ENCODE results near the gene PRIM2.
"Not testable (repeated sequence)": the region's sequence is repeated elsewhere in the genome, so short reads cannot be mapped to it uniquely, and the experiment has no call there.

Gene PRIM2

DNA sequence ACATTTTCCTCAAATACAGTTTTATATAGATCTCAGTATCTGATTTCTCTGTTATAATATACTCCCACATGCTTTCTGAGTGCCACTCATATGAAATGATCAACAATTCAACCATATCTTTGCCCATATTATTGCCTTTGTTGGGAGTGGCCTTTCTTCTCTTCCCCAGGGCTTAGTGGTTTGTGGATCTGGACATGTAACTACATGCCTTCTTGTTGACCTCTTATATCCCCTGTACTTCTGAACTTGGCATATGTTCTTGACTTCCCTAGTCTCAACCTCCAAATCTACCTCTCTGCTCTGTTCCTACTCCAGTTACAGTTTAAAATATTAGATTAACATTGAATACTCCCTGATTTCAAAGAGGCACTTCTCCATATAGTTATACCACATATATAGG, 34.3 kb upstream of the PRIM2 start:
- TF ChIP-seq, protein P1, sequence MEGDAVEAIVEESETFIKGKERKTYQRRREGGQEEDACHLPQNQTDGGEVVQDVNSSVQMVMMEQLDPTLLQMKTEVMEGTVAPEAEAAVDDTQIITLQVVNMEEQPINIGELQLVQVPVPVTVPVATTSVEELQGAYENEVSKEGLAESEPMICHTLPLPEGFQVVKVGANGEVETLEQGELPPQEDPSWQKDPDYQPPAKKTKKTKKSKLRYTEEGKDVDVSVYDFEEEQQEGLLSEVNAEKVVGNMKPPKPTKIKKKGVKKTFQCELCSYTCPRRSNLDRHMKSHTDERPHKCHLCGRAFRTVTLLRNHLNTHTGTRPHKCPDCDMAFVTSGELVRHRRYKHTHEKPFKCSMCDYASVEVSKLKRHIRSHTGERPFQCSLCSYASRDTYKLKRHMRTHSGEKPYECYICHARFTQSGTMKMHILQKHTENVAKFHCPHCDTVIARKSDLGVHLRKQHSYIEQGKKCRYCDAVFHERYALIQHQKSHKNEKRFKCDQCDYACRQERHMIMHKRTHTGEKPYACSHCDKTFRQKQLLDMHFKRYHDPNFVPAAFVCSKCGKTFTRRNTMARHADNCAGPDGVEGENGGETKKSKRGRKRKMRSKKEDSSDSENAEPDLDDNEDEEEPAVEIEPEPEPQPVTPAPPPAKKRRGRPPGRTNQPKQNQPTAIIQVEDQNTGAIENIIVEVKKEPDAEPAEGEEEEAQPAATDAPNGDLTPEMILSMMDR (IDR thresholded peaks at IDR 0.05; ENCODE audit: borderline replicate concordance, insufficient read depth, low read depth, low read length): no peak
- no peak overlapping the region for H3K4me3 ChIP-seq (ENCODE audit: low read depth, low read length)

DNA sequence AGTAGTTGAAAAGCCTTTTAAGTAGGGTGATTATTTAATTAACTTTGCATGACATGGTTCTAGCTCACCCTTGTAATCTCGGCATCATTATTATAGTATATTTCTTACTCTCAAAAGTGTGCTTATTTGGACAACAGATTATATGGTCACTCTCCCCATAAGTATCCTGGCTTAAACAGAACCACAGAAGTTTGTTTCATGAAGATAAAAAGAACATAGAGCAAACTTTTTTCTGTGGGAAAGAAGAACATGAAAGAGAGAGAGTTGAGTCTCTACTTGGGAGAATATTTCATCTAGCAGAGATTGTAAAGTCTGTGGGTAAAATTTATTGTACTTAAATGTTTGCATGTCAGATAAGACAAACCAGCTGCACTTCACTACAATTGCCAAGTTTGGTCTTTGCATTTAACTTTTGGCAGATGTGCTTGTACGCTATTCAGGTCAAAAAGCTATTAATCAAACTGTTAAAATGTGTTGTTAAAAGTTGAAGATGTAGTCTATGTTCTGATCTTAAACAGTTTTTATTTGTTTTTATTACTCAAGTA, 33.4 kb upstream of the PRIM2 start:
- TF ChIP-seq, protein P1 (IDR thresholded peaks at IDR 0.05; ENCODE audit: borderline replicate concordance, insufficient read depth, low read depth, low read length): no peak
- H3K4me3 ChIP-seq (ENCODE audit: low read depth, low read length): no peak overlapping the region

DNA sequence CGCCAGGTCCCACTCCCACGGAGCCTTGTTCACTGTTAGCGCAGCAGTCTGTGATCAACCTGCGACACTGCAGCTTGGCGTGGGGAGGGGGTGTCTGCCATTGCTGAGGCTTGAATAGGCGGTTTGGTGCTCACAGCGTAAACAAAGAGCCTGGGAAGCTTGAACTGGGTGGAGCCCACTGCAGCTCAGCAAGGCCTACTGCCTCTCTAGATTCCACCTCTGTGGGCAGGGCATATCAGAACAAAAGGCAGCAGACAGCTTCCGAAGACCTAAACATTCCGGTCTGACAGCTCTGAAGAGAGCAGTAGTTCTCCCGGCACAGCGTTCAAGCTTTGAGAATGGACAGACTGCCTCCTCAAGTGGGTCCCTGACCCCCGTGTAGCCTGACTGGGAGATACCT, 29.3 kb upstream of the PRIM2 start:
- not testable (repeated sequence) for H3K4me3 ChIP-seq (ENCODE audit: low read depth, low read length)

DNA sequence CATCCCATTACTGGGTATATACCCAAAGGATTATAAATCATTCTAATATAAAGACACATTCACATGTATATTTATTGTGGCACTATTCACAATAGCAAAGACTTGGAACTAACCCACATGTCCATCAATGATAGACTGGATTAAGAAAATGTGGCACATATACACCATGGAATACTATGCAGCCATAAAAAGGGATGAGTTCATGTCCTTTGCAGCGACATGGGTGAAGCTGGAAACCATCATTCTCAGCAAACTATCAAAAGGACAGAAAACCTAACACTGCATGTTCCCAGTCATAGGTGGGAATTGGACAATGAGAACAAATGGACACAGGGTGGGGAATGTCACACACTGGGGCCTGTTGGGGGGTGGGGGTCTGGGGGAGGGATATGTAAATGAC, 24.0 kb upstream of the PRIM2 start:
- H3K4me3 ChIP-seq (ENCODE audit: low read depth, low read length): not testable (repeated sequence)

DNA sequence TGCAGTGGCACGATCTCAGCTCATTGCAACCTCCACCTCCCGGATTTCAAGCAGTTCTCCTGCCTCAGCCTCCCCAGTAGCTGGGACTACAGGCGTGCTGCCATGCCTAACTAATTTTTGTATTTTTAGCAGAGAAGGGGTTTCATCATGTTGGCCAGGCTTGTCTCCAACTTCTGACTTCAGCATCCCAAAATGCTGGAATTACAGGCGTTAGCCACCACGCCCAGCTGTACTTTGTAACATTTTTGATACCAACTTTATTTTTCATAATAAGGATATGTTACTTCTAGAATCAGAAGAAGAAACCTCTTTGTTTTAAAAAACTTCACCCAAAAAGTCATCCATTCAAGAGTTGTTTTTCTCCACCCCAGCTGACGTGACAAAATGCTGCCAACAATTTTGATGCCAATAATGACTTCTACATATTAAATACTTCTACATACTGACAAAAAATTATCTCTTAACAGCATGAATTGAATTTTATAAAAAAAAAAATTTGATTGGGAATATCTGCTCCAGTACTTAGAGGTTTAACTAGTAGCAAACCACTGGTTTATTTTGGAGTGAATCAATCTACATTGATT, 22.5 kb upstream of the PRIM2 start:
- TF ChIP-seq, protein P1 (IDR thresholded peaks at IDR 0.05; ENCODE audit: borderline replicate concordance, insufficient read depth, low read depth, low read length): no peak
- no peak overlapping the region for H3K4me3 ChIP-seq (ENCODE audit: low read depth, low read length)

DNA sequence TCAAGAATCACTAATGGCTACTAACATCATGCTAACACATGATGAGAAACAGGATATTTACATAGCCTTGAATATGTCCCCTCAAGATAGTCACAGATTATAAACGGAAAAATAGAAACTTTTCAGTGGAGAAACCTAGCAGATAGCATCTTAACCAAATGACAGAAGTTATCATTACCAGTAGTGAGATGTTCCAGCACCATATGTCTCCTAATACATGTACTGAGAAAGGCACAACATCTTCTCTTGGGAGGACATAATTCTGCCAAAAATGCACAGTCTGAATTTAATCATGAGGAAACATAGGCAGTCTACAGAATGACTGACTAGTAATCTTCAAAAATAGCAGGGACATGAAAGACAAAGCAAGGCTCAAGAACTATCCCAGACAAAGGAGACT, 19.9 kb upstream of the PRIM2 start:
- H3K4me3 ChIP-seq (ENCODE audit: low read depth, low read length): no peak overlapping the region
- TF ChIP-seq, protein P1 (IDR thresholded peaks at IDR 0.05; ENCODE audit: borderline replicate concordance, insufficient read depth, low read depth, low read length): no peak

DNA sequence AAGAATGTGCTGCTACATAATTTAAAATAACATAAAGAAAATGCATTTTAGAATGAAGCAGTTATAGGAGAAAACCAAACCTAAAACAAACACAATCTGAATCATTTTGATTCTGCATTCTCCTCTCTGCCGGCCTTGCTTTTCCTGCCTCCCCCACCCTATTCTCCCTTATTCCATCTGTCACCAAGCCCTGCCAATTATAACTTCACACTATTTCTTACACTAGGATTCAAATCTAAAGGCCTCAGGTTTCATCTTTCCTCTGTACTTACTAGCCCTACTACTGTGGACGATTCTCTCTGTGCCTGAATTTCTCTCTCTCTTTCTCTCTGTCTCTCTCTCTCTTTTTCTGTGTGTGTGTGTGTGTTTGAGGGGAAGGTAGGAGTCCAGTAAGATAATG, 18.7 kb upstream of the PRIM2 start:
- TF ChIP-seq, protein P1 (IDR thresholded peaks at IDR 0.05; ENCODE audit: borderline replicate concordance, insufficient read depth, low read depth, low read length): no peak
- H3K4me3 ChIP-seq (ENCODE audit: low read depth, low read length): no peak overlapping the region

DNA sequence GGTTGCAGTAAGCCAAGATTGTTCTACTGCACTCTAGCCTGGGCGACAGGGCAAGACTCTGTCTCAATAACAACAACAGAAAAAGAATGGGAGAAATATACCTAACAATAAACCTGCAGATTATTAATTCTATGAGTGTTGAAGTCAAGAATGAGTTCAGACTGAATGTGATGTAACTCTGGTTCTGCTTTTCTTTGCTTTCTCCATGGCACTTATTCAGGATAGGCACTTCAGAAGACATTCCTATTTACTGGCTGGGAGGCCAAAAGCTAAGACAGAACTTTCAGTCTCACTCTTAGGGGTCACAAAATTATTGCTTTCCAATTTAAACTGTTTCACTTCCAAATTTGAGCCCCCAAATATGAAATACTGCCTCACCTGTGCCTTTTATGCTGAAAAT, 15.7 kb upstream of the PRIM2 start:
- TF ChIP-seq, protein P1 (IDR thresholded peaks at IDR 0.05; ENCODE audit: borderline replicate concordance, insufficient read depth, low read depth, low read length): no peak

More for the DNA sequence above, 15.7 kb upstream of the PRIM2 start:
- no peak overlapping the region for H3K4me3 ChIP-seq (ENCODE audit: low read depth, low read length)

Data from GM12875 (cell line).